Measurements from ENCODE around the gene KCNIP4. TPM values are rescaled to one million over a fixed set of nuclear protein-coding genes. Genes with fewer than 3 reads are reported as not detected.

KCNIP4 gene
- total RNA-seq, 1 donor from 2014 or later, result not detected

DNA sequence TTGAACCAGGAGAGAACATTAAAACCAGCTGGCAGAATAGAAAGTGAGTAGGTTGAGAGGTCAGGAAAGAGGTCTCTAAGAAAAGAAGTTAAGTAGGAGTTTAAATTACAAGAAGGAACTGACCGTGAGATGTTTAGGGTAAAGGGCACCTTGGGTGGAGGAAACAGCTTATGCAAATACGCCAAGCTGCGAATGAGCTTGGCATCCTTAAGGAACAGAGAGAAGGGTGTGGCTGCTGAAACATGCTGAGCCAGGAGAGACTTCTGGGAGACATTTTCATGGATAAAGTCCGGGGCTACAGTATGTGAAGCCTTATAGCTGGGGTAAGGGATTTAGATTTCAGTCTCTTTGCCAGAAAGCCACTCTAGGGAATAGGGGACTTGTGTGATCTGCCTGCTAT is 249.1 kb downstream of the KCNIP4 start:
- intact Hi-C loops (cut with micrococcal nuclease), result no loop called here

DNA sequence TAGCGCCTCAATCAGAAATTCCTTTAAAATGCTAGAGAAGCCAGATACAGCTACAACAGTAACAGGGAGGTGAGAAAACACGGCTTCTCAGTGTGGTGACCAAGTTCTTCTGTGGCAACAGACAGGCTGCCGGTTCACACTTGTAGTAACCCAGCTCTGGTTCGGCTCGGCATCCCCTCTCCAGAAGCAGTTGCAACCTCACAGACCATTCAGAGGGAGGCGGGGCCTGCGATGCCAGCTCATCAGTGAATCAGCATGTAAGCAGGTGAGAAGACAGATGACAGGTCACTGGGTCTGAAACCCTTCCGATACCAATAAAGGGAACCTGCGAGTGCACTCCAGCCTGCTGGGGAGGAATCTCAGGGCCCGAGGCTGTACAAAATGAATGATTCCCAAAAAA is 251.0 kb downstream of the KCNIP4 start:
- intact Hi-C loops (cut with micrococcal nuclease), result no loop called here

DNA sequence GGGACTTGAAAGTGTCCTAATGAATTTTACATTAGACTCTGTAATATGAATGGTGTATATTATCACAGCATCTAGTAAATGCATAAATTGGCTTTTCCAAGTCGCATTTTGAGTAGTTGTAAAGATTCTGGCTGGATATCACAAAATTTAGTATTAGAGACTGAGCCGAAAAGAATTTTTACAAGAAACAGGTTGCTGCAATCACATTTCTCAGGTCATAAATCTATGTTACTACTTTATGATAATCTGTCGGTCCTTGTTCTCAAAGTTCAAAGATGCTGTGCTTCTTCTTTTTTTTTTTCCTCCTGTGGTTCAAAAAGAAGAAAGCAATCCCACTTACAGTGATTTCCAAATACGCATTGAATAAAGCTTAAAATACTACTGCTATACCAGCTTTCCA is 253.4 kb downstream of the KCNIP4 start:
- intact Hi-C loops (cut with micrococcal nuclease), result no loop called here

DNA sequence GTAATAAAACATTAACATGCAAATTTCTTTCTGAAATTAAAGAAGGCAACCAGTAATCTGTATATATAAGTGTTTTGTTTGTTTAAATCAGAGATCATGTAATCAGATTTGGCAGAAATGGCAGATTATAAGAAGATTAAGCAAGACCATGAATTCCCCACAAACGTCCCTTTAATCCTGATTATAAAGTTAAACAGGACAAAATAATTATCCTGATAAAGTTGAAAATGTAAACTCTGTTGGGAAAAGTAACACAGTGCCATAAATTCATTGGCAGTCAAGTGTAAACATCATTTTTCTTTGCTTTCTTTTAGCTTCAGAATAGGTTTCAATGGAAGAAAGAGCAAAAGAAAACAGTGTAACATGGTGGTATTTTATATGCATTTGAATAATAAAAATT is 256.3 kb downstream of the KCNIP4 start:
- intact Hi-C loops (cut with micrococcal nuclease), result no loop called here

DNA sequence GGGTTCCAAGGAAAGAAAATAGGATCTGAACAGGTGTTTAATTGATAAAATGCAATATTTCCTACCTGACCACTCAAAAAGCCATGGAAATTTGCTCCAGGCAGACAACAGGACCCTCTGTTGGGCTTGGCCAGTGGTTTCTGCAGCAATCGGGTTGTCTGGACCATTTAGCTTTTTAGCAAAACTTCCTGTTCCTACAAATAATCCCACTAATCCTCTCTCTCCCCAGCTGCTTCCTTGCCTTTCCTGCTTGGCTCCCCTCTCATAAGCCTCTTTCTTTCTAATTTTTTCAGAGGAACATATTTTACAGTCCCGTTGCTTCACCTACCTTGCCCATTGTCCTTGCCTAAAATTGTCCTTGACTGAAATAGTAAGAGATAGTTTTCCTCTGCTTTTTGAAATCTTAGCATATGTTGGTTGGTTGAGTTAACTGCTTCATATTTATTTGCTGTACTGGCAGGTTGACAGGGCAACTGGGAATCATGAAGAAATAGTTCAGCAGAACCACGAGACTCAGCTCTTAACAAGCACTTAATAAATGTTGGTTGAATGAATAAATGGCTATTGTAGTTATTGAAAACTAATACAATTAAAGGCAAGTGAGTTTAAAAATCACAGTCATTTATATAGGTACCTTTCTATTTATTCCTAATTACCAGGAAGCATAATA is 259.8 kb downstream of the KCNIP4 start:
- intact Hi-C loops (cut with micrococcal nuclease), result no loop called here

DNA sequence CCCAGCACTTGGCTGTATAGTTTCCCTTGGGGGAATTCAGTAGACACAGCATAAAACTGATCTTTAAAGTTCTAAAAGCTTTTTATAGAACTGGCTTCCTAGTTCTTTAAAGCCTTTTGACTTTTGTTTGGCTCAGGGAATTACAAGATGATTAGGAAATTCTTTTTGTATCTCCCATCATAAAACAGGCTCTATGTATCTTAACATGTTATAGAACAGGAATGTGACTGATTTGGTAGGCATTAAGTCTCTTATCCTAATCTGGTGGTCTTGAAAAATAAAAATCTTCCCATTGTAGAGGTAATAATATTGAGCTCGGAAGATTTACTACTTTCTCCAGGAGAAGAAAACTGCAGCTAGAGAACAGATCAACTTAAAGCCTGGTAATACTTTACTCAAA is 262.7 kb downstream of the KCNIP4 start:
- intact Hi-C loops (cut with micrococcal nuclease), result no loop called here

DNA sequence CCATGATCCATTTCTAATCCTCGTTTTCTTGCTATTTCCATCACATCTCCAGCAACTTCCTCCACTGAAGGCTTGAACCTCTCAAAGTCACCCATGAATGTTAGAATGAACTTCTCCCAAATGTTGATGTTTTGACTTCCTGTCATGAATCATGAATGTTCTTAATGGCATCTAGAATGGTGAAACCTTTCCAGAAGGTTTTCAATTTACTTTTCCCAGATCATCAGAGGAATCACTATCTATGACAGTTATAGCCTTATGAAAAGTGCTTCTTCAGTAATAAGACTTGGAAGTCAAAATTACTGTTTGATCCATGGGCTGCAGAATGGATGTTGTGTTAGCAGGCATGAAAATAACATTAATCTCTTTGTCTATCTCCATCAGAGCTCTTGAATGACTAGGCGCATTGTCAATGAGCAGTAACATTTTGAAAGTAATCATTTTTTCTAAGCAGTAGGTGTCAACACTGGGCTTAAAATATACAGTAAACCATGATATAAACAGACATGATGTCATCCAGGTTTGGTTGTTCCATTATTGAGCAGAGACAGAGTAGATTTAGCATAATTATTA is 268.2 kb downstream of the KCNIP4 start:
- intact Hi-C loops (cut with micrococcal nuclease), result no loop called here

DNA sequence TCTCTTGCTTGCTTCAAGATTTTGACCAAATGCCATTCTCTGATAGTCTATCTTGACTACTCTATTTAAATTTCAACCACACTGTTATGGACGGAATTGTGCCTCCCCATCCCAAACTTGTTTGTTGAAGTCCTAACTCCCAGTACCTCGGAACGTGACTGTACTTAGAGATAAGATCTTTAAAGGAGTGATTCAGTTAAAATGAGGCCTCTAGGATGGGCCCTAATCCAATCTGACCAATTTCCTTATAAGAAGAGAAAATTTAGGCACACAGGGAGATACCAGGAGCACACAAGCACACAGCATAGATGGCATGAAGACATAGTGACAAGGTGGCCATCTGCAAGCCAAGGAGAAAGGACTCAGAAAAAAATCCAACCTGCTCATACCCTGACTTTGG is 269.9 kb downstream of the KCNIP4 start:
- intact Hi-C loops (cut with micrococcal nuclease), result no loop called here

DNA sequence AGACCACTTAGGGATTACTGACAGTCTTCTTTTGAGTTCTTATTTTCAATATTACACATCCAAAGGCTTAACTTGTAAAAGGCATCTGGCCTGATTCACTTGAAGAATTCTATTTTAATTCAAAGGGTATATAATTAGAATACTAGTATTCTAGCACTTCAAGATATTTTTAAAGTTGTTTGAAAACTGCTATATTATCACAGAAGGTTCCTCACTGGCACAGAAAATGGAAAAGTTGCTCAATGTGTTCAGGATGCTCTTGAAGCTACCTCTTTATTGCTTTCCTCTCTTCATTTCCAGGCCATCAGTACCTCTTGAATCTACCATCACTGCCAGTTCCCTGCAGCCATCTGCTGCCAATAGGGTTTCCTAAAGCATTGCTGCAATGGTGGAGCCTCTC is 271.4 kb downstream of the KCNIP4 start:
- intact Hi-C loops (cut with micrococcal nuclease), result no loop called here

DNA sequence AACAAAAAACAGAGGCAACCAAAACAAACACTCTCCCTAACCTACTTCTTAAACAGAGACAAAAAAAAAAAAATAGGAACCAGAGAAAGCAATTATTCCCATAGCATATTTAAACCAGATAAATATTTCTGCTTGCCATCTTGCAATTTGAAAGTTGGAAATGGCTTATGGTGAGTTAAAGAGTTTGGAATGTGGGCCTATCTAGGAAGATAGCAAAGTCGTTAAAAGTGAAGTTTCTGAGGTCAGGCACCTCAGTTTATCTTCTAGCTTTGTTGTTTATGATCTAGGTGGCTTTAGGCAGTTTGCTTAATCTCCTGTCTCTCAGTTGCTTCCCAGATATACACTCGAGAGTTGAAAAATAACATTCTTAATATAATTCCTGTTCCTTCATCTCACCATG is 284.2 kb downstream of the KCNIP4 start:
- intact Hi-C loops (cut with micrococcal nuclease), result no loop called here

DNA sequence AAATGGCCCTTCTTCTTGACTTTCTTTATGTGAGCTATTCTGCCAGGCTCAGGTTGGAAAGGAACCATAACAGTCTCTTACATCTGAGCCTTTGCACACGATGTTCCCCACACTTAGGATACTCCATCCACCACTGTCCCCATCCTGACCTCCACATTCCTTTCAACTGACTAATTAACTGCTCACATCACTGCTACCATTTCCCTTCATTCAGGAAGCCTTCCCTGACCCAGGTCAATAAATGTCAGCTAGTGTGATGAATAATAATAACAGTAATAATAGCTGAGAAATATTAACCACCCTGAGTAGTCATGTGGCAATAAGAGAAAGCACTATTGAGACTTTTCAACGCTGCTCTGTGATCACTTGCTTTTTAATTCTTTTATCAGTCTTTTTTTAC is 291.7 kb downstream of the KCNIP4 start:
- intact Hi-C loops (cut with micrococcal nuclease), result no loop called here

DNA sequence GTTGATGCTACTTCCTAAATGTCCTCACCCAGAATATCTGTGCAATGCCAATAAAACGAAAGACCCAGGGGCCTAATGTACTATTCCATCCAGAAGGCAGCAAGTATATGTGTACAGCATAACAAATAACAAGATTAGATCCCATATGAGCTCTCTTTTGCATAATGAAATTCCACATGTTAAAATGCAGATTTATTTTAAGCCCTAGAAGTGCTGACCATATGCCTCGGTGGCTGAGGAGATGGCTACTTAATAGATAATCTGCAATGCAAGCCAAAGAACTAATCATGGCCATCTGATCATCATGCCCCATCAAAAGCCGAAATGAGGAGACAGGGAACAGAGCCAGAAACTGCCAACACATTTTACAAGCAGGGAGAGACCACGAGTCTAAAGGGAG is 293.5 kb downstream of the KCNIP4 start:
- intact Hi-C loops (cut with micrococcal nuclease), result no loop called here

DNA sequence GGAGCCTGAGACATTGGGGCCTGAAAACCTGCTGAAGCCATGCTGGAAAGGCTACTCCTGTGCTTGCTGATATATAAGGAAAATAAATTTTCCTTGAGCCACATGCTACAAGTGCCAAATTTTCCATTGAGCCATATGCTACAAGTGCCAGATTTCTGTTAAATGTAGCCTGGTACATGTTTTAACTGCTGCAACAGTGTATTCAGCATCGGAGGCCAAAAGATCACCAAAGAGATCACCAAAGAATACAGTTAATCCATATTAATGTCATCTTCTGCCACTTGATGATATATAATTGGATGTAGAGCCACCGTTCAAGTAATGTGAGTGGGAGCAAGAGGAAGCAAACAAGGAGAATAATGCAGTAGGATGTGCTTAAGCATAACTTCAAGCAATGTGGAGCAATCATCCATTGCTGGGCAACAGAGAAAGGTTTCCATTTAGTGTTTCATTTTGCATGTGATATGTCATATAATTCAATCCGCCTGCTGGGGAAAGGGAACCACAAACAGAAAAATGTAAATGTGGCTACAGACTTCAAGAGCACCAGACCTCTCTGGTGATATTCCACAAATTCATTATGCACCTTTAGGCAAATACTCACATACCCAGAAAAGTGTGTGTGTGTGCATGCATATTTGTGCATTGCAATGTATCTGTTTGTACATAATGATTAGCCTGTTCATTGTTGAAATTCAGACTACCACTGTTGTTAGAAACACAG is 295.9 kb downstream of the KCNIP4 start:
- intact Hi-C loops (cut with micrococcal nuclease), result no loop called here

DNA sequence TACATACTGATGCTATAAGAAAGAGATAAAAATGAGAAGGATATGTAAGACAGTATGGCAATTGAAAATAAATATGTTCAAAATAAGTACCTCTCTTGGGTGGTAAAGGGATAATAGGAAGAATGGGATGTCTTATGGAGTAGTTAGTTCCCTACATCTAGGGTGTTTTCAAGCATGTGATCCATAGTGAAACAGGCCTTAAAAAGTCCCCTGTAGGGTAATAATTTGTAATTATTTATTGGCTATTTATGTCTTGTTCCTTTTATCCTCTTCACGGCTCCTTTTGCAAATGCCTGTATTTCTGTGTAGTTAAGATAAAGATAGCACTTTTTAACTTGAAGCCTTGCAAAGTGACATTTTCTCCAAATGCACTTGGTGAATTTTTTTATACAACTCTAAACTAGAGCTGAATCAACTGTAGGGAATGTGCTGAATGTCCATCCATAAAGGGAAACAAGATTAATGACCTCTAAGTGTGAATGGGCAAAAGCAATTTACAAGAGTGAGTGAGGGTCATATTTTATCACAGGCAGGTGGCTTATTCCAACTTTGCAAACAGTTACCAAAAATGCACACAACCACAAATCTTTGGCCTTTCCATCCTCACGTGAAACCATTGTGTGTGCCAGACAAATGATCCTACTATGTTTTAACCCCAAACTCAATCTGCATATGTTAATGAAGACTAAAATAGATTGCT is 299.0 kb downstream of the KCNIP4 start:
- intact Hi-C loops (cut with micrococcal nuclease), result no loop called here

DNA sequence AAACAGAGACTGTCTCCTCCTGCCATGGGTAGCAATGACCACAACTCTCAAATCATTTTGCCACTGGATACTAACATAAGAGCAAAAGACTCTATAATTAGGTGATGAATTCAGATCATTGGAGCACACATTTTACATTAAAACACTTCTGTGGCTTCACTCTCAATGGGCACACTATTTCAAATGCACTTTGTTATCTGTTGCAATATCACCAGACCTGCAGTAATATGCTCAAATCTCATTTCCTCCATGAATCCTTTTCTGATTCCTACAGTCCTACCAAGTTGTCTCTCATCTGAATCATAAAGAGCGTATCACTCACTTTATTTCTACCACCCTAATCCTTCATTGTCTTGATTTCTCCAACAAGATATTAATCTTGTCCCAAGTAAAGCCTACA is 302.8 kb downstream of the KCNIP4 start:
- intact Hi-C loops (cut with micrococcal nuclease), result no loop called here

DNA sequence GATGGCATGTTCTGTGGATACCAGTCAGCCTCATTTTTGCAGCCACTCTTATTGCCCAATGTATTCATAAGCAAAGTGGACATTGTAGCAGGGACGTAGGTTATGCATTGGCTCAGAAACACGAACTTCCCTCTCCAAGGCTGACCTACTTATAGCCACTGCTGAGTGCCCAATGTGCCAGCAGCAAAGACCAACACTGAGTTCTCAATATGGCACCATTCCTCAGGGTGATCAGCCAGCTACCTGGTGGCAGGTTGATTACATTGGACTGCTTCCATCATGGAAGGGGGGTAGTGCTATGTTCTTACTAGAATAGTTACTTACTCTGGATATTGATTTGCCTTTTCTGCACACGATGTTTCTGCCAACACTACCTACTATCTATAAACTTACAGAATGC is 306.9 kb downstream of the KCNIP4 start:
- intact Hi-C loops (cut with micrococcal nuclease), result no loop called here

DNA sequence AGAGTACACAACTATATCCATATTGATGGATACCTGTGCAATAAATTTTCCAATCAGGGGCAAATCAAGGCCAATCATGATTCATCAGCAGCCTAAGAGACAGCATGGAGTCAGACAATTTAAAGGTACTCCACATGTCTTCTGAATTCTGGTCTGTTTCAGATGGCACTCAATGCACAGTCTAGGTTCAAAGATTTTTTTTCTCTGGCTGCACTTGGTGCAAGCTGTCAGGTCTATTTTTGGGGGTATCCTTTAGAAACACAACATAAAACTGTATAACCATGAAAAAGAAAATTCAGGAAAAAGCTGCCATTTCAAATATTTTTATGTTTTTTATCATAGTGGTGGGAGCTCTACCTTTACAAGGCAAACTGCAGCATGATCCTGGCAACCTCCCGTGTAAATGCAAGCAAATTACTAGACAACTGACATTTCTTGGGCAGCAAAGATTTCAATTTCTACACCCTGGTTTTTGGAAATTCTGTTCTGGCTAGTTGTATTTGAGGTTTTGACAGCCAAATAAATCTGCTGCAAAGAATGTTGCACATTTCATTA is 310.3 kb downstream of the KCNIP4 start:
- intact Hi-C loops (cut with micrococcal nuclease), result no loop called here

DNA sequence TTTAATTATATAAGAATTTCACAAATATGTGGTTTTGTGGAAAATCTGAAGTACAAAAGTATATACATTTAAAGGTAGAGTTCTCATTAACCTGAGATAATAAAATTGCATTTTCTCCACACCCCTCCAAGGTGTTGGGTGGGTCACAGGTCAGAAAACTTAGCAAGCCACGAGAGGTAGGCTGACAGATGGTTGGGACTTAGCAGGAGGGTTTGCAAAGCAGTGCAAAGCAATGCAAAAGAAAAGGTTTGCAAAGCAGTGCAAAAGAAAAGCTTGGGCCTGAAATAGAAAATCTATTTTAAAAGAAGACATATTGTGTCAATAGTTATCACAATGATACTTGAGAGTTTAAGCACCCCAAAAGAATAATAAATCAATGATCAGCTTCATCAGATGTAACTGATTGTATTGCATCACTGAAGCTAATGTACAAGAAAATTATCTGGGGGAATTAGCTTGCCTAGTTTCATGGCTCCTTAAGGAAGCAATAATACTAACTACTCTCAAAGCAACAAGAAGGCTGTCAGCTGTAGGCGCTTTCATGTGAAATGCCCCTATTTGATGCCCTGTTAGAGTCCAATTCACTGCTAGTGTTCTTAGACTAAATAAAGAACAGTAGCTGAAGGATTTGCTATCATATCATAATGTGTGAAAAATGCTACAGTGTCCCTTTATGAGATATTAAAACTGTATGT is 319.5 kb downstream of the KCNIP4 start:
- intact Hi-C loops (cut with micrococcal nuclease), result no loop called here

DNA sequence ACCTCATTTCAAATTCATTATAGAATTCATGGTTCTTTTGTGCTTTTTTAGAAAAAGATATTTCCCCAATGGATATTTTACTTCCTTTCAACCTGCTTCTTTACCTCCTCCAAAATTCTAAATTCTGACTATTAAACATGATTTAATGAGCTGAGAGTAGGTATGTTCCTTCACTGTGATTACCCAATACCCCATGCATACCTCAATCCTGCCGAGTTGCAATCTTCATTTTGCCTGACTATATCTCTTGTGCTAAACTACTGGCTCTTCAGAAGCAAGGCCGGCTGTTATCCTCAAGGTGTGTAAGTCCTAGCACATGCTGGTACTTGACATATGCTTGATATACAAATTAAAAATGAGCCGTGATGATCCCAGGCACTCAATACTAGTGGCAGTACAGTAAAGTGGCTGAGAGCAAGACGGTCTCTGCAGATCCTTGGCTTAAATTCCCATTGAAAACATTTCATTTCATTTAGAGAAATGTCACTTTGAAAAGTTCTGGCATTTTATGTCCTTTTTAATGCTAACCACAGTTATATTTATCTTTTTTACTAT is 320.4 kb downstream of the KCNIP4 start:
- intact Hi-C loops (cut with micrococcal nuclease), result no loop called here

DNA sequence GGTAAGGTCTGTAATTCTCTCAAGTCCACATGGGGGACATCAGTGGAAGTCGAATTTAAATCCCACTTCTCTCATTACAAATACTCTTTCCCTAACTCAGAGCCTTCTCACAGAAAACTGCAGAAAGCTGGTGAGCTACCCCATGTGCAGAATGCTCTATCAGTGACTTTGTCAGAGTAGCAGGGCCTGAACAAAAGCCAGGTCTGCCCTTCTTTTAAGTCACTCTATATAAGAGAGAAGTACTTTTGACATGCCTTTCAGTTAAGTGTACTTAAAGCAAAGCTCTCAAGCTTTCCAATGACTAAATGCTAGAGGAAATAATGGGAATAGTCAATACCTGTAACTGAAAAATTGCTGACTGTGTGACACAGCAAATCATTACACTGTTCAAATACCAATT is 323.1 kb downstream of the KCNIP4 start:
- intact Hi-C loops (cut with micrococcal nuclease), result no loop called here

DNA sequence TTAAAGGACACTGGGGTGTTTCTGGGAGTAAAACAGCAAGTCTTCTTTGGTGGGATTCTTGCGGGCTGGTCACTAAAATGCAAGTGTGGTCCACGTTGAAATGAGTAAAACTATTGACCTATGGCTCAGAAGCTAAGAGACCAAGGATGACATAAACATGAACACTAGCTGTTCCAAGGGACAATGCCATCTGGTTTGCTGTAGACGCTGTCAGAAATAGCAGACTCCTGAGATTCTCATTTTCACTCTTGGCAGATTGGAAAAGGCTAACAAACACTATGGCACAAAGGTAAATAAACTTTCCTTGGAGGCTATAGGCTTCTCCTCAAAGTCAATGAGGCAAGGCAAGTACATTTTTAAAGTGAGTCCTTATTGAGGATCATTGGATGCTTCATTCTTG is 343.6 kb downstream of the KCNIP4 start:
- intact Hi-C loops (cut with micrococcal nuclease), result no loop called here

All from T-helper 2 cell treated with Interferon-gamma antibody and Interleukin-4, amounts not matched to agents 100 ng/mL and 5 ng/mL, for 36 hours (primary cell).